IPS-18a (cell line): Measurements from ENCODE around the gene LMNA.
"Not testable (repeated sequence)": the region's sequence is repeated elsewhere in the genome, so short reads cannot be mapped to it uniquely, and the experiment has no call there.

Experiments
- H3K27ac ChIP-seq: one replicate; pipeline ENCODE4 v1.5.1; 2013; ENCODE audit warnings: low read length
- H3K27me3 ChIP-seq: one replicate; pipeline ENCODE4 v1.6.1; 2013; ENCODE audit warnings: mild to moderate bottlenecking, low read length; ENCODE audit not compliant: control insufficient read depth, insufficient read depth
- H3K36me3 ChIP-seq: one replicate; pipeline ENCODE4 v1.6.1; 2013; ENCODE audit warnings: low read depth, low read length; ENCODE audit not compliant: control insufficient read depth
- H3K4me1 ChIP-seq: one replicate; pipeline ENCODE4 v1.6.1; 2013; ENCODE audit warnings: low read depth, low read length; ENCODE audit not compliant: control insufficient read depth
- H3K4me3 ChIP-seq: one replicate; pipeline ENCODE4 v1.5.1; 2013; ENCODE audit warnings: low read length
- H3K9ac ChIP-seq: one replicate; pipeline ENCODE4 v1.6.1; 2013; ENCODE audit warnings: mild to moderate bottlenecking, low read length, moderate library complexity
- H3K9me3 ChIP-seq: one replicate; pipeline ENCODE4 v1.6.1; 2013; ENCODE audit warnings: low read depth, low read length; ENCODE audit not compliant: control insufficient read depth

The LMNA gene

GRCh38 chr1:156165083-156165482 is 50.6 kb downstream of the LMNA start:
- no peaks in the 10 kb centered on the region for H3K9me3 ChIP-seq
- no peak overlapping the region for H3K4me3 ChIP-seq
- no peak overlapping the region for H3K27ac ChIP-seq
- H3K9ac ChIP-seq = no peak overlapping the region
- H3K36me3 ChIP-seq = no peaks in the 10 kb centered on the region
- H3K4me1 ChIP-seq = peaks cover 10% of the 10 kb centered on the region
- H3K27me3 ChIP-seq = no peaks in the 10 kb centered on the region

DNA sequence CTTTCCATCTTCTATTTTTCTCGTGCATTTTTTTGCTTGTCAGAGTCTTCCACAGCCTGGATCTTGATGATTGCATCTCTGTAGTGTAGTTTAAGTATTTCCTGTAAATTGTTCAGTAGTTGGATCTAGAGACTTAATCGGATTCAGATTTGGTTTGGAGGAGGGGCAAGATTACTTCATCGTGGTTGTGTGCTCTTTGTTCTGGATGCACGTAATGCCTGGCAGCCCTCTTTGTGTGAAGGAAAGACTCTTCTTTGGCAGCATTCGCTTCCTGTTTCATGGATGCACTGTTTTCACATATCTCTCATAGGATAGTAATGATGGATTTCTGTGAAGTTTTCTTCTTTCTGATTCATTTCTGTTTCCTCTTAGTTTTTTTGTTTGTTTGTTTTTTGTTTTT is 53.0 kb downstream of the LMNA start:
- H3K27ac ChIP-seq = no peak overlapping the region

DNA sequence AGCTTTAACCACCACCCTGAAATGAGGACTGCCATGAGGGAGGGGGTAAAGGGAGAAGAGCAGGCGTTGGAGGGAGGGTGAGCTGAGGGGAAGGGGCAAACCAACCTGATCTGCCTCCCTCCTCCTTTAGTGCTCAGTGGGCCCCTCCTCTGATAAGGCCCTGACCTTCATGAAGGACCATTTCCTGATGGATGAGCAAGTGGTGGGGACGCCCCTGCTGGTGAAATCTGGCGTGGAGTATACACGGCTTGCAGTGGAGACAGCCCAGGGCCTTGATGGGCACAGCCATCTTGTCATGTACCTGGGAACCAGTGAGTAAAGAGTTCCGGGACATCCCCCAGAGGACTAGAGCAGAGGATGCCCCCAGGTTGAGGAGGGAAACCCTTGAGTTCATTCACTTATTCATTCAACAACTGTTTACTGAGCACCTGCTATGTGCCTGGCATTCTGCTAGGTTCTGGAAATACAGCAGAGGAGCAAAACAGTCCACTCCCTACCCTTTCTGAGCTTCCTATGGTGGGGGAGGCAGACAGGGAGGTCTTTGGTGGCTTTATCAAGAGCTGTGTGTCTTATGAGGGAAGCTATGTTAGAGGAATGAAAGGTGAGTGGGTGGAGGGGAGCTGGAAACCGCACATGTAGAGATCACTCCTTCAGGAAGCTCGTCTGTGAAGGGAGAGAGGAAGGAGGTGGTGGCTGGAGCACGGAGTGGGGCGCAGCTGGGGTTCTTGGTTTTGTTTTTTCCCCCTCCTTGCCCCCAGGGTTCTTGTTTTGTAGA is 58.4 kb downstream of the LMNA start:
- Histone ChIP-seq H3K27me3 (no peaks in the 10 kb centered on the region), H3K9me3 (no peaks in the 10 kb centered on the region), H3K4me1 (no peaks in the 10 kb centered on the region), H3K36me3 (no peaks in the 10 kb centered on the region), H3K4me3 (no peak overlapping the region), H3K27ac (no peak overlapping the region), H3K9ac (no peak overlapping the region)

More for the DNA sequence above, 53.0 kb downstream of the LMNA start:
- Histone ChIP-seq H3K4me3 (no peak overlapping the region), H3K27me3 (no peaks in the 10 kb centered on the region), H3K9me3 (no peaks in the 10 kb centered on the region), H3K36me3 (no peaks in the 10 kb centered on the region), H3K4me1 (no peaks in the 10 kb centered on the region), H3K9ac (no peak overlapping the region)

DNA sequence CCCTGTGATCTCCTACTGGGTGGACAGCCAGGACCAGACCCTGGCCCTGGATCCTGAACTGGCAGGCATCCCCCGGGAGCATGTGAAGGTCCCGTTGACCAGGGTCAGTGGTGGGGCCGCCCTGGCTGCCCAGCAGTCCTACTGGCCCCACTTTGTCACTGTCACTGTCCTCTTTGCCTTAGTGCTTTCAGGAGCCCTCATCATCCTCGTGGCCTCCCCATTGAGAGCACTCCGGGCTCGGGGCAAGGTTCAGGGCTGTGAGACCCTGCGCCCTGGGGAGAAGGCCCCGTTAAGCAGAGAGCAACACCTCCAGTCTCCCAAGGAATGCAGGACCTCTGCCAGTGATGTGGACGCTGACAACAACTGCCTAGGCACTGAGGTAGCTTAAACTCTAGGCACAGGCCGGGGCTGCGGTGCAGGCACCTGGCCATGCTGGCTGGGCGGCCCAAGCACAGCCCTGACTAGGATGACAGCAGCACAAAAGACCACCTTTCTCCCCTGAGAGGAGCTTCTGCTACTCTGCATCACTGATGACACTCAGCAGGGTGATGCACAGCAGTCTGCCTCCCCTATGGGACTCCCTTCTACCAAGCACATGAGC is 62.2 kb downstream of the LMNA start:
- Histone ChIP-seq H3K9me3 (no peaks in the 10 kb centered on the region), H3K27me3 (no peaks in the 10 kb centered on the region), H3K36me3 (no peaks in the 10 kb centered on the region), H3K27ac (no peak overlapping the region), H3K4me1 (peaks cover 16% of the 10 kb centered on the region), H3K4me3 (no peak overlapping the region), H3K9ac (no peak overlapping the region)

DNA sequence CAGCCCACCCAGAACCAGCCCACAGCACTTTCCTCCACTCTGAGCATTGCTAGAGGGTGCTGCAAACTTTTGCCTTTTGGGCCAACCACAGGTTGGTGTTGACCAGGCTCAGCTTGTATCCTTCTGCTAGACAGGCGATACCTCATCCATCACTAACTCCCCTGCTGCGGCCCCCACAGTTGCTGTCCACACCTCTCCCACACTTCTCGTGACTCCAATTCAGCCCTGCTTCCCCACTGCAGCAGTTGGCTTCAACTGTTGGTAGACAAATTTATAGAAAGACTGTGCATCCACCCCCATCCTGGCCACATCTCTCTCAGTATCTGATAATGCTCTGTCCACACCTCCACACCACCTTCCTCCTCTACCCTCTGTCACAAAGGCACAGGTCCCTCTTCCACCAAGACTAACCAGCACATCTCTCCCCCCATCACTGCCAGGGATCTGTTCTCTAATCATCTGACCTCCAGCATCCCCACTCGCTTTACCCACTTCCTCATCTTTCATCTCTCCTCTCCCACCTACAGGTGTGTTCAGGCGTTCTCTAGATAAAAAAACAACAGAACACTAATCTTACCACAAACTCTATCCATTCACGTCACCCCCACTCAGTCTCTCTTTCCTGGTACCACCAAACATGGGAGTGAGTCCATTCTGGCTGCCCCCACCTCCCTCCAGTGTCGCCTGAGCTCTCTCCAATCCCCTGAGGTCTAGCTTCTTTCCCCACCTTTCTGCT is 63.6 kb downstream of the LMNA start:
- Histone ChIP-seq H3K4me1 (peaks cover 20% of the 10 kb centered on the region), H3K27ac (no peak overlapping the region), H3K4me3 (no peak overlapping the region), H3K36me3 (no peaks in the 10 kb centered on the region), H3K9ac (no peak overlapping the region), H3K9me3 (no peaks in the 10 kb centered on the region), H3K27me3 (no peaks in the 10 kb centered on the region)

DNA sequence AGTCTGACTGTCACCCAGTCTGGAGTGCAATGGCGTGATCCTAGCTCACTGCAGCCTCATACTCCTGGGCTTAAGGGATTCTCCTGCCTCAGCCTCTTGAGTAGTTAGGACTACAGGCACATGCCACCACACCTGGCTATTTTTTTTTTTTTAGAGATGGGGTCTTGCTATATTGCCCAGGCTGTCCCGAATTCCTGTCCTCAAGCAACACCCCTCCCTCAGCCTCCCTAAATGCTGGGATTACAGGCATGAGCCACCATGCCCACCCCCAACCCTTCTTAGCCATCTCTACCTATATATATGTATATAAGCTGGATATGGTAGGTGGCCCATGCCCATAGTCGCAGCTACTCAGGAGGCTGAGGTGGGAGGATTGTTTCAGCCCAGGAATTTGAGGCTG is 66.0 kb downstream of the LMNA start:
- Histone ChIP-seq H3K27ac (peak overlapping the region; percentile 31), H3K9ac (no peak overlapping the region), H3K36me3 (no peaks in the 10 kb centered on the region), H3K4me3 (no peak overlapping the region), H3K27me3 (no peaks in the 10 kb centered on the region), H3K4me1 (peaks cover 20% of the 10 kb centered on the region), H3K9me3 (no peaks in the 10 kb centered on the region)

- Histone ChIP-seq H3K9ac (peak overlapping the region; percentile 50), H3K4me3 (peak overlapping the region; percentile 17), H3K4me1 (peaks cover 20% of the 10 kb centered on the region), H3K27ac (peak overlapping the region; percentile 85)
- H3K9me3 ChIP-seq, H3K36me3 ChIP-seq, H3K27me3 ChIP-seq: not testable (repeated sequence)
These were observed 66.9 kb downstream of the LMNA start for GRCh38 chr1:156181391-156181924.

GRCh38 chr1:156182010-156182779 is 67.7 kb downstream of the LMNA start:
- H3K9me3 ChIP-seq, H3K27me3 ChIP-seq, H3K36me3 ChIP-seq: not testable (repeated sequence)
- peak overlapping the region; percentile 53 for H3K9ac ChIP-seq
- peak overlapping the region; percentile 62 for H3K27ac ChIP-seq
- peaks cover 20% of the 10 kb centered on the region for H3K4me1 ChIP-seq
- peak overlapping the region; percentile 22 for H3K4me3 ChIP-seq

GRCh38 chr1:156186347-156187177 is 72.1 kb downstream of the LMNA start:
- H3K9ac ChIP-seq, H3K4me3 ChIP-seq, H3K27me3 ChIP-seq, H3K9me3 ChIP-seq, H3K36me3 ChIP-seq, H3K4me1 ChIP-seq, H3K27ac ChIP-seq: not testable (repeated sequence)
